HG03442 (cell line): ENCODE data around the gene FAM217A.
"Not testable (repeated sequence)": the region's sequence is repeated elsewhere in the genome, so short reads cannot be mapped to it uniquely, and the experiment has no call there.

ENCODE experiments used
- ATAC-seq: cut with Tn5 transposase; IDR thresholded peaks from one replicate; pipeline ENCODE4 v1.9.1; 2021; ENCODE audit warnings: mild to moderate bottlenecking, moderate library complexity; ENCODE audit not compliant: unreplicated experiment

The FAM217A gene, protein sequence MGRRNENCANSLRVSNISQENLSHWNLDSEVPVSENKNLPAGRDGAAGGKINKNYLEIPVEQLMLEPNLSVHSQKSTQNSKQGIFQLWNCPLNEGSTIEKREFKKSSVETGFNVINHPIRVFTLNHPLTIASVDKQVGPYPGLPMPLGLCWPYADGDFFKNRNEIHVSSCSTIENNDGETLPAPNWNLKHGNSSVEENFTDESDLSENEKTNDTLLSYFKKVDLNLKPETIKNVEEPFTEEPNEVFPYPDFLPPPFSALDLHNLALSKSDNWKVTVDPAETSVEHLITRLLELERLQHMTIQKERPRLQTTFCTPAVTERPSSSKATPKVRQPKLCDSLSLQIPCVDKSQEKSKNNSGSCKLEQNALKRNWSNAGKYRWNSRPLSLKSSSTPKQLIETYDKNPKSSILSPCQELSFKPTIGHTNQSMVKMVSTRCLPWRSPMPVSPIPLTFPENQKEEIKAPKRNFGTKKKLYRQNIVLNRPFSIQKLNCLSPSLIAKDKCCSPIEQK

DNA sequence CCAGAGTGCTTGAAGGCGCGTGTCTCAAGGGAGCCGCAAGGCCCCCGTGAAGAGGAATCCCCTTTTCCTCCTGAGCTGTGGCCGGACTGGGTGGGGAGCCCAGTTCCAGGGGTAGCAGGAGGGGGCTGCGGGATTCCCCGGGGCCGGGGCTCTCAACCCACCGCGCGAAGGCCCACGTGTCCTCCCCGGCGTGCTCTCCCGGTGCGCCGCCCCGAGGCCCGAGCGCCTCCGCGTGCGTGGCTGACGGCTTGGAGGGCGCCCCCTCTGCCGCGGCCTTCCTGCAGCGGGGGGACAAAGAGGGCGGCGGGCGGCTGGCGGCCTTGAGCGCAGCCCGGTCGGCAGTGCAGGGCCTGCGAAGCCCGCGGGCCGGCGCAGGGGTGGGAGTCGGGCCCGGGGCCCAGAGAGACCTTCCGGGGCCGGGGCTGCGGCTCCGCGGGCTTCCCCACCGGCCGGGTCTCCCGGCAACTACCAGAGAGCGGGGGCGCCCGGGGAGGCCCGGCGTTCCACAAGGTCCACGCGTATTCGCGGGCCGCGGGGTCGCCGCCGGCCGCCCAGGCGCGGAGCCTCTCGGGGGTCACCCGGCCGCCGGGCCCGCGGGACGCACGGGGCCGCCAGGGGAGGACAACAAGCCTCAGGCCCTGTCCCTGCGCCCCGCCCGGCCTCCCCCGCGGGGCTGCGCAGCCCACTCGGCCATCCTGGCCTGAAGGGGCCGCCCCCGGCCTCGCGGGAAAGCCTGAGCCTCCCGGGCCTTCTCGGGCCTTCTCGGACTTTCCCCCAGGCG lies at the start of gene FAM217A:
TSS of gene FAM217A (minus strand) at position 447 of the 781 bp plus-strand sequence. CDS start 1,723 bp downstream, outside the sequence.
- ATAC-seq: no peak

DNA sequence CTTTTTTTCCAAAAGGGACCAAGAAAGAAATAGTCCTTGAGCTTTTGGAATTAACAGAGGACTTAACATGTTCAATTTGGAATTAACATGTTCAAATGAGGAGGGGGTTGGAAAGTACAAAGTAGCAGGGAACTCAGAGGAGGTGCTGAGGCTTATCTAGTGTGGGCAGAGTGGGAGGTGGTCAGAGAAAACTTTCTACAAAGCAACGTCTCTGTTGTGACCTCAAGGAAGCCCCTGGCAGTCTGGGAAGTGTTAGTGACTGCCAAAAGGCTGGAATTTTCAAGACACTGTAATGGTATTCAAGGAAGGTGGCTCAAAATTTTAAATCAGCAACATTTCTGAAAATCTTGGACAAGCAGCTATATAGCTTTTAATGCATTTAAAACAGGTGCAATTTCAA lies 49.1 kb upstream of the FAM217A start:
- ATAC-seq: no peak

DNA sequence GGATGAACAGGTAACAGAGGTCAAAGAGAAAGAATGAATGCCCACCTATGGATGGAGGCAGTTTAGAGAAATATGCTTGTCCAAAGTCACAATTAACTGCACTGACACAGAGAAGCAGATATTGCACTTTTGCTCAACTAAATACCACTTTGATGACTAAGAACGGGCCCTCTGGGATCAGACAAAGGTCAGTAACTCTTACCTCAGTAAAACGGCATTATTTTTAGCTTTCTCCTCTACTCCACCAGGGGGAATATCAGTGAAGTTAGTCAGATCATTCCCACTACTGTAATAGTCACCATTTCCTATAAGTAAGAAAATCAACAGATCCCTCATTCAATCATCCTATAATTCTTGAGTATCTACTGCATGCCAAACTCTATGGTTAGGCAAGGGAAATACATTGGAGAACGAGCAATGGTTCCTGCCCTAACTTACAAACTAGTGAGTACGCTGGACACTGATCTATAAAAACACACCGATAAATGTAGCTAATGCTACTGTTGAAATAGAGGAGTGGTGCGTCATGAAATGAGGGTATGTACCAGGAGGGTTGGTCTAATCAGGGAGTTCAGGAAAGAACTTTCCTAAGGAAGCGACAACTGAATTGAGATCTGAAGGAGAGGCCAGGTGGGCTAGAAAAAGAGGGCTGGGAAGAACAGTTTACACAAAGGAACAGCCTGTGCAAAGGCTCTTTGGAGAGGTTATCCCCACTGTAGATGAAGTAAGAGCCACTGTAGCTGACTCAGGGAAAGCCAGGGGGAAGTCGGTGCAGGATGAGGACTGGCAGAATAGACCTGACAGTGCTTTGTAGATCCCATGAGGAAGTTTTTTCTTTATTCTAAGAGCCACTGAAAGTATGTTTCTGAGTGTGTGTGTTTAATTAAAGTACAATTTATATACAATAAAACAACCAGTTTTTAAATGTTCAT lies 47.3 kb upstream of the FAM217A start:
- no peak for ATAC-seq

DNA sequence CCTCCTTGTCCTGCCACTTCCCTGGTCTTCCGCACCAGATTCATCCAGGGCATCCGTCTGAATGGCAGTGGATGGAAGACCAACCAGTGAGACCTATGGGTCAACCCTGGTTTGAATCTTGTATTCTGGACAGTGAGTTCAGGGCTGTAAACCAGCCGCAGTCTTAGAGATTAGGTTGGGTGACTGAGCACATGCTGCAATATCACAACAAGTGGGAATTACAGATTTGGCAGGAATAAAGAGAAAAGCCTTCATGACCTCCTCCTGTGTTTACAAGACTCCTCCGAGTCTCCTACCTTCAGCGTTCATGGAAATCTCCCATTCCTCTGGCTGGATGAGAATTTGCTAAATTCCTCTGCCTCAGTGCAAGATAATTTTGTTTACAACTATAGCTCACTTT lies 46.6 kb upstream of the FAM217A start:
- ATAC-seq: no peak

DNA sequence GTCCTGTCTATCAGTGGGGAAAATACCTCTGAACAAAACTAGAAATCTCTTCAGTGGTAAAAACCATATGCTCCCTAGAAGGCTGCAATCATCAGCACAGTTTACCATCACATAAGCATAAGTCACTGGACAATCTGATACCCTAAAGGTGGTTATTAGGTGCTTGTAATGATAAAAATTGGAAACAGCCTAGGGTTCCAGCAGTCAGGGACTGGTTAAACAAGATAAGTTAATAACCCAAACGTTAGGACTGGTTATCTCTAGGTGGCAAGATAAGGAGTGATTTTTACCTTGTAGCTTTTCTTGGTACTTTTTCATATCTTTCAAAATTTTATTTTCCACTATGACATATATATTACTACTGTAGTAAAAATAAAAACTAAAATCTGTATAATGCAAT lies 45.4 kb upstream of the FAM217A start:
- no peak for ATAC-seq

DNA sequence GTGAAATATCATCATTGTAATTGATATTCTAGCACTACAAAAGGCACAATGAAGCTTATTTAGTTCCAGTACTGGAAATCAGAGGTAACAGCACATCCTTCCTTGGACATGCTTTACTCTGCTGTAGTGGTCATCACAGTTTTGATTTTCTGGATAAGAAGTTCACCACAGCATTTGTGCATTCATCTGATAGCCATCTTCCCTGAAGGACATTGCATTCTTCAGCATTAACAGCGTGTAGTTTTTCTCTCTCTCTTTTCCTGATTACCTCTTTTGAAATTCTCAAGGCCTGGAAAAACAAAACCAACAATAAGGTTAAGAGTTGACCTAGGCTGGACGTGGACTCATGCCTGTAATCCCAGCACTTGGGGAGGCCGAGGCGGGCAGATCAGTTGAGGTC lies 36.8 kb upstream of the FAM217A start:
- ATAC-seq: no peak

DNA sequence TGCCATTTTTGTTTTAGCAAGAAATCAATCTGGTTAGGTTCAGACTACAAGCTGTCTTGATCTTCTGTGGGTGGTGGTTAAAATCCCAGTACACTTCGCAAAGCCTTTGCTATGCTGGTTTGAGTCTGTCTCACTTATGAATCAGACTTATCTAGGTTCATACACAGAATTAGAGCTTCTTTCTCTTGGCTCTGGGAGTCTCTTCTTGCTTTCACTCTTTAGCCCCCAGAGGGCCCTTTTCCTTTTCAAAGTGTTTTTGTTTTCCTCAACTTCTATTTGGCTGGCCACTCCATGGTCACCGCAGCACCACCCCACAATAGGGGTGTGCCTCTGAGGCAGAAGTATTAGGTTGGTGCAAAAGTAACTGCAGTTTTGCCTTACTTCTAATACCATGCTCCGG lies 35.2 kb upstream of the FAM217A start:
- ATAC-seq: no peak

DNA sequence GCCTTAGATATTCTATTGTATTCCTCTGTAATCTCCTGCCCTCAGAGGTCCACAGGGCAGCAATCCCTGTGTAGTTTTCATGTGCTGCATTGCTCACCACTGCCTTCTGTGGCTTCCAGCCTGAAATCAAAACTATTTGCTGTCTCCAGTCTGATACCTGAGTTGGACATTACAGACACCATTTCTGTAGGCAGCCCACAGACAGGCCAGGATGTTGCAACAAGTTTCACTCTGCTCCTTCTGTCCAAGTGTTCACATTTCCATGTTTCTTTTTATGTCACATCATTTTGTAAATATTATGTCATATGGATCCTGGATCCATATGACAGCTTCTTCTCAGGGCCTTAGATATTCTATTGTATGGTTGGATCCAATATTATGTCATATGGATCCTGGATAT lies 34.7 kb upstream of the FAM217A start:
- ATAC-seq: no peak

DNA sequence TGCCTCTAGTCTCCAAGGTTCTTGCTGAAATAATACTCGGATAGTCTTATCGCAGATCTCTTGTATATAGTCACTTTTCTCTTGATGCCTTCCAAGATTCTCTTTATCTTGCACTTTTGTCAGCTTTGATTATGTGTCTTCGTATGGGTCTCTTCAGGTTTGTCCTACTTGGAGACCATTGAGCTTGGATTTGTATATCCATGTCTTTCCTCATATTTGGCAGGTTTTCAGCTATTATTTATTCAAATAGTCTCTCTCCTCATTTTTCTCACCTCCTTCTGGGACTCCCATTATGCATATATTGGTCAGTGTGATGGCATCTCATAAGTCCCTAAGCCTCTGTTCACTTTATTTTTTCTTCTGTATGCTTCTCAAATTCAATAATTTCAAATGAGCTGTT lies 33.4 kb upstream of the FAM217A start:
- ATAC-seq: no peak

DNA sequence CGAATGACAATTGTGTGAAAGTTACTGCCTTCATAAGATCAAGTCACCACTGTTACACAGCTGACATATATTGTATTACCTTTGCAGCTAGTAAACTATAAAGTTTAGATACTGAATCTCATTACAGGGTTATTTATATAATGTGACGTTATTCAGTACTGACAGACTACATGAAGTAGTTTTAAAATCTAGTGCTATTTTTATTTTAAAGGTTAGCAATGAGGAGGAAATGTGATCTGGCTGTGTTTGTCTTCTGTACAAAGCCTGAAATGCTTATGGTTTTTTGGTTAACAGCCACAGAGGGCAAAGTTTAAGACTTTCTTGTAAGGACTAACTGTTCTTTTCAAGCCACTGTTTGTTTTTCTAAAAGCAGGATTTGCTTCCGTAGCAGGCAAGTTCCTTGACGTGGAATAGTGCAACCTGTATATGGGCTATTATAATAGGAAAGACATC lies 30.5 kb upstream of the FAM217A start:
- ATAC-seq: not testable (repeated sequence)

DNA sequence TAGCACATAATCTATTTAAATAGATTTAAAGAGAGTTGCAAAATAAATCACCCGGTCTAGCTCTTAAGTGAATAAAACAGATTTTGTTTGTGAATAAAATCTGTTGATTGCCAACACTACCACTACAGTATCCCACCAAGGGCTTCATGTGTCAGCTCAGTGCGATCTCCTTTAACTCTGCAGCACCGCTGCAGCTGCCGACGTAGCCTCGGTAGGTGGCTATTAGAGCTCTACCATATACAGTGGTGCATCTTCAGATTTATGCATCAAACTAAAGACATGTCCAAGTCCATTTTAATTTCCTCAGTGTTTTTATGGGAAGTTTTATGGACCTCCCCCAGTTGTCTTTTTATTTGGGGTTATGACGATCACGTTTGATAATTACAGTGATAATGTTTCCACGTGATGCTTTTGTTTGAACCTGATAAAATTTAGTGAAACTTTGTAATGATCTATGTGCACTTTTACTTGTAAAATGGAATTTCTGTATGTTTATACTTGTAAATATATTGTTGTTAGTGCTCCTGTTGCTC lies 29.7 kb upstream of the FAM217A start:
- ATAC-seq: no peak

DNA sequence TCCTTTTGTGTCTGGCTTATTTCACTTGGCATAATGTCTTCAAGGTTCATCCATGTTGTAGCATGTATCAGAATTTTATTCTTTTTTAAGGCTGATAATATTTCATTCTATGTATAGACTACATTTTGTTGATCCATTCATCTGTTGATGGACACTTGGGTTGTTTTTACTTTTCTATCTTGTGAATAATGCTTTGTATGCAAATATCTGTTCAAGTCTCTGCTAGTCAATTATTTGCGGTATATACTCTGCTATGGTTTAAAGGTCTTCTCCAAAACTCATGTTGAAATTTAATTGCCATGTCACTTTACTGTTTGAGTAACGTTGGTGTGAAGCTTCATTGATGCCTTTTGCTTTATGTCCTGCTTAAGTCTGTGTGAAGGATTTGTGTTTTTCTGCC lies 28.9 kb upstream of the FAM217A start:
- no peak for ATAC-seq

DNA sequence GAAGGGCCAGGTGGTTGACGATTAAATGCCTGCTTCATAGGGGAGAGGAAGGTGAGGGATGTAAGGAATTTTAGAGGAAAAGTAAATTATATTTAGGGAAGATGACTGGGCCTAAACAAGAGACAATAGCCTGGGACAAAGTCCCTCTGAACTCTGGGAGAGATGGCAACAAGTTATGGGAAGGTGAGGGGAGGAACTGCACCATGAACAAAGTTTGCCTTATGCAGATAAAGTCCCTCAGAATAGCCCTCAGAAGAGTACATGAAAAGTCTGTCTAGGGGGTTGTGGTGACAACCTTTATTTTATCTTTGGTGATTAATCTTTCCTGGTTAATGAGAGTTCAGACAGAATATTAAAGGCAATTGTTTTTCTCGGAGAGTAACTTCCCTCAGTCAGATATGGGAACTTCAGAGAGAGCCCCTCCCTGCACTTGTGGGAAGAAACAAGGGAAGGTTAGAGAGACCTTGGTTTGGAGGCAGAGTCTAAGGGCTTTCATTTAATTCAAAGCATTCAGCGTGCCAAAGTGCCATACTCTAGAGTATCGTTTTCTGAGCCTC lies 27.1 kb upstream of the FAM217A start:
- ATAC-seq: no peak

DNA sequence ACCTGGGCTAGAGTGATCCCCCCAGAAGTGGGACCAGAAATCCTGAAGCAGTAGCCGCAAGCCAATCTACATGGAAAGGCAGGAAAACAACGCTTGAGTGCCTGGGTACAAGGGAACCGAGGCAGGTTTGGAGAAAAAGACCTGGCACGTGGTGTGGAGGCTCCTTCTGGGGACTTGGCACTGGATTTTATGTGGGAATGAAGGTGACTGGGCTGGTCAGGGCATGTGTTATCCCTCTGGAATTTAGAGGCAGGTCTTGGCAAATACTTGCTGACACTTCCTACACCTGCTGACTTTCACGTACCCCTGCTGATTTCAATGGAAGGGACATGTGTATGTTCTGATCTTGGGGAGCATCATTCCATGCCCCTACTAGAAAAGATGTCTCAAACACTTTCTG lies 25.0 kb upstream of the FAM217A start:
- no peak for ATAC-seq

DNA sequence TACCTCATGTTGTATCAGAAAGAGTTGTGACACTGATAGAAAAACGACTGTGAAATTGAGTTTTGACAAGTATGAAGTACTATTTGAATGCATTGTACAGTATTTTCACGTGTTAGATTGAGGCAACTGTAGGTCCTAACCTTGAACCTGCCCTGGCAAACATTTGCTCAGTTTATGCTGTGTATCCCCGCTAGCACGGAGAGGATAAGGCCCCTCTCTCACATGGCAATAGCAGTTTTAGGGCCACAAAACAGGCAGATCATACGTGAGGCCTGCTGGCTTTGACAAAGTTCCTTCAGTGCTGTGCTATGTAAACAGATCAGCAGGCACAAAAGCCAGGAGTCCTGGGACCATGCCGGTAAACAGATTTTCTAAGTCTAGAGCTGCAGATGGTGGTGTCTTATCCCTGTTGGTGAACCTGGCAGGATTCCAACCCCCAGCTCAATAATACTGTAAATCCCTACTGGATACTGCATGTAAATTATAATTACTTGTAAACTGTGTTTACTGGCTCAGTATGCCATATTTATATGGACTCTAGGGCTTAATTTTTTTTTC lies 23.8 kb upstream of the FAM217A start:
- ATAC-seq: no peak

DNA sequence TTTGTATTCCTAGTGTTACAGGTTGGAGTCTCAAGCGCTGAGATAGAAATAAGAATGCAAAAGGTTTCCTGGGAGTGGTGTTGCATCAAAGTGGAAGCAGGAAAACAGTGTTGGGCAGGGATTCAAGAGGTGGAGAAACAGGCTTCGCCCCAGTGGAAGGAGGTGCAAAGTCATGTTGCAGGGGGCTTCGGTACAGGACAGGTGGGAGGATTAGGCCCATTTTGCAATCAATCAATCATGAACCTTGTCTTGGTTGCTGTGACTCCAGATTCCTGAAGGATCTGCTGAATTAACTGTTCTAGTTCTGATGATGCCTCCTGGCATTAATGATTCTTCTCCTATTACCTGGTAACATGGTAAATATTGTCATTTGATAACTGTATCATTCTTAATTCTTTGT lies 22.4 kb upstream of the FAM217A start:
- ATAC-seq: no peak

DNA sequence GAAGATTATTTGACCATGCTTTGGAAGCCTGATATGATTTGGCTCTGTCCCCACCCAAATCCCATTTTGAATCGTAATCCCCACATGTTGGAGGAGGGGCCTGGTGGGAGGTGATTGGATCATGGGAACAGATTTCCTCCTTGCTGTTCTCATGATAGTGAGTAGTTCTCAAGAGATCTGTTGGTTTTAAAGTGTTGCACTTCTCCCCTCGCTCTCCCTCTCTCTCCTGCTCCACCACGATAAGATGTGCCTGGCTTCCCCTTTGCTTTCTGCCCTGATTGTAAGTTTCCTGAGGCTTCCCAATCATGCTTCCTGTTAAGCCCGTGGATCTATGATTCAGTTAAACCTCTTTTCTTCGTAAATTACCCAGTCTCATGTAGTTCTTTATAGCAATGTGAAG lies 21.7 kb upstream of the FAM217A start:
- ATAC-seq: no peak

DNA sequence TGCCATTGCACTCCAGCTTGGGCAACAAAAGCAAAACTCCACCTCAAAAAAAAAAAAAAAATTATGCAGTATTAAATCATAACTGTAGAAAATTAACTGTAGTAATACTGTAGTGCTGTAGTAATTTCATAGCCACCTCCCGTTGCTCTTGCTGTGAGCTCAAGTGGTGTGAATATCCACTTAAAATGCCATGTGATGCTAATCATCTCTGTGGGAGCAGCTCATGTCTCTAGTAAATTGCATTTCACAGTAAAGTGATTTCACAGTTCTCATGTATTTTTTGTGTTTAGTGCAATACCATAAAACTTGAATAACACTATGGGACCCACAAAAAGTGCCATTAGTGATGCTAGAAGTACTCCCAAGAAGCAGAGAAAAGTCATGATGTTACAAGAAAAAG lies 14.4 kb upstream of the FAM217A start:
- no peak for ATAC-seq

DNA sequence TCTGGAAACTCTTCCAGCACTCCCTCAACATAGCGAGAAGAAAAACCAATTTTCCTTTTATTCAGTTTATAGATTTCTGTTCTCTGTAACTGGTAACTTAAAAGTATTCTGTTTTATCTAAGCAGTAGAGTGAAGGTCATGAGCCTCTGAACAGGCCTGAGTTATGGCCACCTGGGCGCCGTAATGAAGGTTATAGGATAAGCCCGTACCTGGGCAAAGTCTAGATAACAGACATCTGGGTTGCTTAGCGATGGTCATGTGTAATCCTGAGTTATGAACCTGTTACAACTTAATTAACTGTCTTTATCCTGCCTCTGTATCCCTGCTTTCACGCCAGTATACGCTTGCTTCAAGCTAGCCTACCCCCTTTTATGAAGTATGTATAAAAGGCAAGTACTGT lies 13.0 kb upstream of the FAM217A start:
- no peak for ATAC-seq

DNA sequence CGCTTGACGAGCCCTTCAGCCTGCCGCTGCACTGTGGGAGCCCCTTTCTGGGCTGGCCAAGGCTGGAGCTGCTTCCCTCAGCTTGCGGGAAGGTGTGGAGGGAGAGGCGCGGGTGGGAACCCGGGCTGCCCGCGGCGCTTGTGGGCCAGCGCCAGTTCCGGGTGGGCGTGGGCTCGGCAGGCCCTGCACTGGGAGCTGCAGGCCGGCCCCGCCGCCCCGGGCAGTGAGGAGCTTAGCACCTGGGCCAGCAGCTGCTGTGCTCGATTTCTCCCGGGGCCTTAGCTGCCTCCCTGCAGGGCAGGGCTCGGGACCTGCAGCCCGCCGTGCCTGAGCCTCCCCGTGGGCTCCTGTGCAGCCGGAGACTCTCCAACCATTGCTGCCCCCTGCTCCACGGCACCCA lies 11.1 kb upstream of the FAM217A start:
- not testable (repeated sequence) for ATAC-seq
